IMR-90 (cell line): ENCODE measurements around the gene TNNI2. TPM values are rescaled to one million over a fixed set of nuclear protein-coding genes. Genes with fewer than 3 reads are reported as not detected.

Source experiments
- ATAC-seq: fragments of 200-7000 bp; cut with Tn5 transposase; 2 replicates; pipeline ENCODE4 v1.9.1; 2020; ENCODE audit warnings: low read depth, mild to moderate bottlenecking, moderate library complexity
- BruUV-seq: library from RNA; stranded (reverse); fragments of 400-500 nt; replicated peaks from 2 replicates; lab custom pipeline; 2021; lab: Mats Ljungman, UMichigan
- CTCF ChIA-PET: fragments of 300-600 bp; formaldehyde crosslinking; extraction: SDS; loops from one replicate; lab custom pipeline; 2021; ENCODE audit warnings: antibody characterized with exemption; lab: Yijun Ruan, JAX
- POLR2A ChIA-PET: fragments of 300-600 bp; sonication (Branson Sonifier 250); formaldehyde crosslinking; loops from one replicate; lab custom pipeline; 2022; ENCODE audit warnings: antibody characterized with exemption; ENCODE audit not compliant: unreplicated experiment; lab: Charles Lee
- DNase-seq: peaks from one replicate; pipeline ENCODE4 v3.0.0; 2013
- H2AFZ ChIP-seq: replicated peaks from 2 replicates; pipeline ENCODE3; 2013; ENCODE audit warnings: low read length, mild to moderate bottlenecking; ENCODE audit not compliant: poor library complexity
- H2AK5ac ChIP-seq: 2 replicates; pipeline ENCODE4 v1.6.1; 2013; ENCODE audit warnings: low read depth, low read length, inconsistent platforms
- H2AK9ac ChIP-seq: replicated peaks from 2 replicates; pipeline ENCODE3; 2013; ENCODE audit warnings: mild to moderate bottlenecking, low read depth, low read length, moderate library complexity; ENCODE audit not compliant: poor library complexity
- H2BK120ac ChIP-seq: 2 replicates; pipeline ENCODE4 v1.6.1; 2013; ENCODE audit warnings: low read depth, low read length, inconsistent platforms
- H2BK15ac ChIP-seq: 3 replicates; pipeline ENCODE4 v1.6.1; 2013; ENCODE audit warnings: low read depth, low read length, inconsistent platforms
- H2BK20ac ChIP-seq: 2 replicates; pipeline ENCODE4 v1.6.1; 2013; ENCODE audit warnings: low read depth, mild to moderate bottlenecking, inconsistent platforms, low read length, moderate library complexity
- H2BK5ac ChIP-seq: 2 replicates; pipeline ENCODE4 v1.6.1; 2013; ENCODE audit warnings: mild to moderate bottlenecking, low read depth, low read length, inconsistent platforms; ENCODE audit not compliant: poor library complexity, severe bottlenecking
- H3K14ac ChIP-seq: replicated peaks from 2 replicates; pipeline ENCODE4 v1.6.1; 2013; ENCODE audit warnings: low read depth, low read length, inconsistent platforms
- H3K18ac ChIP-seq: 2 replicates; pipeline ENCODE4 v1.6.1; 2013; ENCODE audit warnings: low read depth, low read length, control low read depth
- H3K23ac ChIP-seq: 2 replicates; pipeline ENCODE4 v1.6.1; 2013; ENCODE audit warnings: low read depth, low read length, inconsistent platforms
- H3K27ac ChIP-seq: 2 replicates; pipeline ENCODE4 v1.5.1; 2013; ENCODE audit warnings: mild to moderate bottlenecking, control low read depth, low read length; ENCODE audit not compliant: insufficient read depth
- H3K27me3 ChIP-seq: 2 replicates; pipeline ENCODE4 v1.6.1; 2013; ENCODE audit warnings: low read length; ENCODE audit not compliant: control insufficient read depth, insufficient read depth
- H3K36me3 ChIP-seq: 2 replicates; pipeline ENCODE4 v1.6.1; 2013; ENCODE audit warnings: low read length, mixed read lengths; ENCODE audit not compliant: control insufficient read depth, insufficient read depth
- H3K4ac ChIP-seq: 2 replicates; pipeline ENCODE4 v1.6.1; 2013; ENCODE audit warnings: low read depth, low read length, inconsistent platforms
- H3K4me1 ChIP-seq: 2 replicates; pipeline ENCODE4 v1.6.1; 2013; ENCODE audit warnings: low read length, mixed read lengths; ENCODE audit not compliant: control insufficient read depth, insufficient read depth
- H3K4me2 ChIP-seq: 2 replicates; pipeline ENCODE4 v1.6.1; 2013; ENCODE audit warnings: low read depth, mild to moderate bottlenecking, control low read depth, low read length, moderate library complexity
- H3K4me3 ChIP-seq: 2 replicates; pipeline ENCODE4 v1.5.1; 2013; ENCODE audit warnings: low read depth, mild to moderate bottlenecking, control low read depth, low read length, moderate library complexity; ENCODE audit not compliant: insufficient read depth
- H3K56ac ChIP-seq: 2 replicates; pipeline ENCODE4 v1.6.1; 2013; ENCODE audit warnings: low read length, inconsistent platforms; ENCODE audit not compliant: insufficient read depth; ENCODE audit errors: extremely low read depth
- H3K79me1 ChIP-seq, 2 experiments: 2 replicates each; pipeline ENCODE4 v1.6.1; 2013; ENCODE audit warnings: low read length in 2 of 2, inconsistent platforms in 1 of 2, low read depth in 1 of 2
- H3K9ac ChIP-seq: 2 replicates; pipeline ENCODE4 v1.6.1; 2013; ENCODE audit warnings: low read depth, low read length, control low read depth
- H3K9me1 ChIP-seq: 2 replicates; pipeline ENCODE4 v1.6.1; 2013; ENCODE audit warnings: low read length, inconsistent platforms; ENCODE audit not compliant: insufficient read depth
- H3K9me3 ChIP-seq: 2 replicates; pipeline ENCODE4 v1.6.1; 2013; ENCODE audit warnings: low read length; ENCODE audit not compliant: control insufficient read depth, insufficient read depth
- H4K20me1 ChIP-seq: 2 replicates; pipeline ENCODE4 v1.6.1; 2013; ENCODE audit warnings: low read length, inconsistent platforms; ENCODE audit not compliant: insufficient read depth
- H4K5ac ChIP-seq: 2 replicates; pipeline ENCODE4 v1.6.1; 2013; ENCODE audit warnings: mild to moderate bottlenecking, low read depth, low read length, control low read depth
- H4K8ac ChIP-seq, 2 experiments: 2 replicates each; pipeline ENCODE4 v1.6.1; 2013; ENCODE audit warnings: low read depth in 2 of 2, low read length in 2 of 2, control low read depth in 1 of 2, inconsistent platforms in 1 of 2
- H4K91ac ChIP-seq: 2 replicates; pipeline ENCODE4 v1.6.1; 2013; ENCODE audit warnings: low read depth, low read length, inconsistent platforms; ENCODE audit not compliant: insufficient read depth
- BHLHE40 ChIP-seq: fragments of 150-350 bp; IDR thresholded peaks from 2 replicates; pipeline ENCODE4 v1.6.1; 2016; ENCODE audit warnings: mild to moderate bottlenecking, low read depth, low read length
- CEBPB ChIP-seq: IDR thresholded peaks from 2 replicates; pipeline ENCODE4 v1.6.1; 2012; ENCODE audit warnings: low read depth, low read length, improper control_type of control experiment
- FOS ChIP-seq: fragments of 150-350 bp; IDR thresholded peaks from 2 replicates; pipeline ENCODE4 v1.6.1; 2016; ENCODE audit warnings: low read depth, low read length
- MAFK ChIP-seq: IDR thresholded peaks from 2 replicates; pipeline ENCODE4 v1.6.1; 2012; ENCODE audit warnings: low read depth, low read length, improper control_type of control experiment
- MAZ ChIP-seq: IDR thresholded peaks from 2 replicates; pipeline ENCODE4 v1.6.1; 2012; ENCODE audit warnings: low read depth, mild to moderate bottlenecking, low read length, improper control_type of control experiment, moderate library complexity, borderline replicate concordance
- MXI1 ChIP-seq: IDR thresholded peaks from 2 replicates; pipeline ENCODE4 v1.6.1; 2012; ENCODE audit warnings: low read depth, mild to moderate bottlenecking, low read length, moderate library complexity, borderline replicate concordance
- POLR2A ChIP-seq: IDR thresholded peaks from 2 replicates; pipeline ENCODE4 v1.6.1; 2012; ENCODE audit warnings: mild to moderate bottlenecking, low read depth, low read length
- RAD21 ChIP-seq: IDR thresholded peaks from 2 replicates; pipeline ENCODE4 v1.6.1; 2012; ENCODE audit warnings: low read length, improper control_type of control experiment
- RFX5 ChIP-seq: IDR thresholded peaks from 2 replicates; pipeline ENCODE4 v1.8.0; 2012; ENCODE audit warnings: low read depth, mild to moderate bottlenecking, low read length, moderate library complexity
- WGBS, 2 experiments: methylation state at CpG; one replicate each; pipeline versions ENCODE4 v1.1.5 to v1.1.7; 2013; ENCODE audit warnings: missing lambda C conversion rate in 2 of 2; ENCODE audit not compliant: insufficient read length in 1 of 2; ENCODE audit errors: extremely low coverage in 2 of 2; 5-methylcytosine and 5-hydroxymethylcytosine counted together
- dilution Hi-C: fragments of 300-500 bp; cut with HindIII; formaldehyde crosslinking; loops from one replicate; pipeline ENCODE4 v1.14.3; 2018; ENCODE audit warnings: low sequenced_read_pairs; ENCODE audit not compliant: unreplicated experiment
- in situ Hi-C: fragments of 300-500 bp; cut with MboI; formaldehyde crosslinking; loops from 3 replicates; pipeline ENCODE4 v1.14.3; 2019; ENCODE audit warnings: low sequenced_read_pairs, inconsistent platforms, mixed read lengths
- intact Hi-C: fragments of 100-400 bp; cut with micrococcal nuclease; formaldehyde crosslinking; loops from 2 replicates; pipeline ENCODE4 v1.10.0; 2022
- polyA plus RNA-seq, 3 experiments: library from polyadenylated mRNA; depleted of rRNA; stranded (reverse); fragments of >200 nt; gene quantifications; 2 replicates each; pipeline ENCODE4 v1.2.3, GENCODE V29; 2012; ENCODE audit warnings: low replicate concordance in 1 of 3
- total RNA-seq: library from RNA; depleted of rRNA; stranded (reverse); fragments of >200 nt; gene quantifications from 2 replicates; pipeline ENCODE4 v1.2.3, GENCODE V29; 2012
- TF ChIP-seq, protein P1 (sequence below): fragments of 150-350 bp; IDR thresholded peaks from 2 replicates; pipeline ENCODE4 v1.6.1; 2016; ENCODE audit warnings: low read depth, mild to moderate bottlenecking, low read length, moderate library complexity, borderline replicate concordance
- TF ChIP-seq, protein P2 (sequence below): conservative IDR thresholded peaks from 2 replicates; pipeline ENCODE4 v1.5.1; 2012; ENCODE audit warnings: mild to moderate bottlenecking, low read depth, low read length, improper control_type of control experiment

TNNI2 gene
- total and polyA plus RNA-seq, 2 of the 4 experiments (the other 2 are of a cell fraction), result not detected

DNA sequence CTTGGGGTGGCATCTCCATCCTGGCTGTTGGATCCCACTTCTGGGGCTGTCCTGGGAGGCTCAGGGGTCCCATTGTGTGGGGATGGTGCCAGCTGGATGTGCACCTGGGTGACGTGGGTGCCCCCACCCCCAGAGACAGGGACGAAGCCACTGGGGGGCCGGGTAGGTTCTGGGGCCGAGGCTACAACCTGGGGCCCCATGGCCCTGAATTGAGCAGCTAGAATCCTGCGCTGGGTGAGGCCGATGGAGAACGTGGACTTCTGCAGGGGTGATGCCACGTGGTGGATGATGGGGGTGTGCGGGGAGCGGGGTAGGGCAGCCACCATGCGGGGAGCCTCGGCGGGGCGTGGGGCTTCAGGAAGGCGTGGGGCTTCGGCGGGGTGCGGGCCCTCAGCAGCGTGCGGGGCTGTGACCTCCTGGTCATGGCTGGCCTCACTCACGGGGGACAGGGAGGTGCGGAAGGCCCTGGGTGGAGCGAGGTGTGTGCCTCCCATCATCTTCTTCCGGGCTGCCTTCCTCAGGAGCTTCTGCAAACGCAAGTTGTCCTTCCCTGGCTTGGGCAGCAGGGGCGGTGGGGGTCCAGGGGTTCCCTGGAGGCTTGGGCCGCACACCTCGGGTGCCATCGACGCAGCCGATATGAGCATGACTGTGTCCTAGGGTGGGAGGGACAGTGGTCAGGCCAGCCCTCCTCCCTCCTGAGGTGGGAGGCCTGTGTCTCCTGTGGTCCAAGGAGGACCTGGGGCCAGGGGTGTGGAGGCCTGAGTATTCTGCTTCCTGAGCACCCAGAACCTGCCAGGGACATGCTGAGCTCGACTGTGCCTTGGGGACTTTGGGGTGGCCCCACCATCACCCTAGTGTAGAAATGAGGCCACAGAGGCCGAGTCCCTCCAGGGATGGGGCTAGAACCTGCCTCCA lies 51.4 kb downstream of the TNNI2 start:
- intact Hi-C loops (no loop called here), dilution Hi-C loops (no loop called here), in situ Hi-C loops (no loop called here)
- ATAC-seq (no peak), DNase-seq (no peak)
- no peak overlapping the region for H3K14ac ChIP-seq
- H2AK5ac ChIP-seq, result no peak overlapping the region
- H3K23ac ChIP-seq, result no peak overlapping the region
- H3K56ac ChIP-seq, result no peak overlapping the region
- no peak overlapping the region for H4K91ac ChIP-seq
- no peak overlapping the region for H2BK15ac ChIP-seq
- no peaks in the 10 kb centered on the region for H3K79me1 ChIP-seq
- no peak overlapping the region for H3K4me2 ChIP-seq
- H3K36me3 ChIP-seq, result no peaks in the 10 kb centered on the region
- H3K4ac ChIP-seq, result no peak overlapping the region
- ChIA-PET POLR2A (no interaction called here), CTCF (no interaction called here)
- peaks cover 19% of the 10 kb centered on the region for H3K27me3 ChIP-seq
- H3K4me1 ChIP-seq, result no peaks in the 10 kb centered on the region
- no peak overlapping the region for H3K27ac ChIP-seq
- no peak overlapping the region for H4K5ac ChIP-seq
- no peaks in the 10 kb centered on the region for H3K9me3 ChIP-seq
- no peak overlapping the region for H2AK9ac ChIP-seq
- H3K18ac ChIP-seq, result no peak overlapping the region
- TF ChIP-seq RFX5 (no peak), RAD21 (no peak), MXI1 (no peak), BHLHE40 (no peak), POLR2A (no peak), MAZ (no peak), CEBPB (no peak), MAFK (no peak), FOS (no peak)
- TF ChIP-seq, protein P1, sequence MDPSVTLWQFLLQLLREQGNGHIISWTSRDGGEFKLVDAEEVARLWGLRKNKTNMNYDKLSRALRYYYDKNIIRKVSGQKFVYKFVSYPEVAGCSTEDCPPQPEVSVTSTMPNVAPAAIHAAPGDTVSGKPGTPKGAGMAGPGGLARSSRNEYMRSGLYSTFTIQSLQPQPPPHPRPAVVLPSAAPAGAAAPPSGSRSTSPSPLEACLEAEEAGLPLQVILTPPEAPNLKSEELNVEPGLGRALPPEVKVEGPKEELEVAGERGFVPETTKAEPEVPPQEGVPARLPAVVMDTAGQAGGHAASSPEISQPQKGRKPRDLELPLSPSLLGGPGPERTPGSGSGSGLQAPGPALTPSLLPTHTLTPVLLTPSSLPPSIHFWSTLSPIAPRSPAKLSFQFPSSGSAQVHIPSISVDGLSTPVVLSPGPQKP, result no peak
- TF ChIP-seq, protein P2, sequence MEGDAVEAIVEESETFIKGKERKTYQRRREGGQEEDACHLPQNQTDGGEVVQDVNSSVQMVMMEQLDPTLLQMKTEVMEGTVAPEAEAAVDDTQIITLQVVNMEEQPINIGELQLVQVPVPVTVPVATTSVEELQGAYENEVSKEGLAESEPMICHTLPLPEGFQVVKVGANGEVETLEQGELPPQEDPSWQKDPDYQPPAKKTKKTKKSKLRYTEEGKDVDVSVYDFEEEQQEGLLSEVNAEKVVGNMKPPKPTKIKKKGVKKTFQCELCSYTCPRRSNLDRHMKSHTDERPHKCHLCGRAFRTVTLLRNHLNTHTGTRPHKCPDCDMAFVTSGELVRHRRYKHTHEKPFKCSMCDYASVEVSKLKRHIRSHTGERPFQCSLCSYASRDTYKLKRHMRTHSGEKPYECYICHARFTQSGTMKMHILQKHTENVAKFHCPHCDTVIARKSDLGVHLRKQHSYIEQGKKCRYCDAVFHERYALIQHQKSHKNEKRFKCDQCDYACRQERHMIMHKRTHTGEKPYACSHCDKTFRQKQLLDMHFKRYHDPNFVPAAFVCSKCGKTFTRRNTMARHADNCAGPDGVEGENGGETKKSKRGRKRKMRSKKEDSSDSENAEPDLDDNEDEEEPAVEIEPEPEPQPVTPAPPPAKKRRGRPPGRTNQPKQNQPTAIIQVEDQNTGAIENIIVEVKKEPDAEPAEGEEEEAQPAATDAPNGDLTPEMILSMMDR, result no peak
- H4K20me1 ChIP-seq, result no peaks in the 10 kb centered on the region
- no peaks in the 10 kb centered on the region for H3K9me1 ChIP-seq
- no peak overlapping the region for H2BK20ac ChIP-seq
- no peak overlapping the region for H3K4me3 ChIP-seq
- H2AFZ ChIP-seq, result no peak overlapping the region
- BruUV-seq, result no TSS peak
- H2BK120ac ChIP-seq, result no peak overlapping the region
- WGBS, 2 experiments, result 69% methylated on average over 12 of the region's 33 CpGs; no CpG with 5 or more reads in 1 of the 2 experiments
- H4K8ac ChIP-seq, result no peak overlapping the region
- no peak overlapping the region for H3K9ac ChIP-seq
- no peak overlapping the region for H2BK5ac ChIP-seq
